ENCODE measurements around the gene B4GALNT1.

DNA sequence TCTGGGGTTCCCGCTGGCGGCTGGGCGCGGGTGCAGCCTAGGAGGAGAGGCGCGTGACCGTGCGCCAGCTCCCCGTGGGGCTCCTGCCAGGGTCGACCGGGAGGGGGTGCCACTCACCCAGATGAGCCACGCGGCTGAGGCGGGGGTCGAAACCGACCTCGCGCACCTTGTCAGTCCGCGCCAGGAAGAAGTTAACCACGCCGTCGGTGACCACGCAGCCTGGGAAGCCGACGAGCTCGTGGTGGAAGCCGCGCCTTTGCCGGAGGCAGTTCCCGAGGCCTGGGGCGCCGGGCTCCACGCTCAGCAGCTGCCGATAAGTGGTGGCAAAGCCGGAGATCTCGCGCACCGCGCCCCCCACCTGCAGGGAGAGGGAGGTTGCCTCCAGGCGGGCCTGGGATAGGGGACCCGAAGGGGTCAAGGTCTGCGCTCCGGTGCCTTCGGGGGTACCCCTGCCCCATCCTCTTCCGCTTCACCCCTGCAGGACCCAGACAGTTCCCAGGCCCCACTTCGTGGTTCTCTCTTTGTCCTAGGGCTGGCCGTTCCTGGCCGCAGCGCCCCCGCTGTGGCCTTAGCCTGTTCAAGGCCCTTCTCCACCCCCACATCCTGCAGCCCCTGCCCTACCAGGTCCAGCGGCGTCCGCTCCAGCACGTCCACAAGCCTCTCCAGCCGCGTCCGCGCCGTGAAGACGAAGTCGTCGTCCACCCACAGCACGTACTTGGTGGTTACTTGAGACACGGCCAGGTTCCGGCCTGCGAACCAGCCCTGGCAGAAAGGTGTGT is 5.3 kb downstream of the B4GALNT1 start:
- TF ChIP-seq CTCF (IDR thresholded peaks at IDR 0.05) (no peak), POLR2A (IDR thresholded peaks at IDR 0.05) (no peak)

Data from esophagus squamous epithelium (tissue), 4 donors.